HG03064 (cell line): ENCODE results near the gene KRT40.

Experiments used
- ATAC-seq: cut with Tn5 transposase; IDR thresholded peaks from one replicate; pipeline ENCODE4 v1.9.1; 2021; ENCODE audit warnings: low read depth; ENCODE audit not compliant: unreplicated experiment

The KRT40 gene

DNA sequence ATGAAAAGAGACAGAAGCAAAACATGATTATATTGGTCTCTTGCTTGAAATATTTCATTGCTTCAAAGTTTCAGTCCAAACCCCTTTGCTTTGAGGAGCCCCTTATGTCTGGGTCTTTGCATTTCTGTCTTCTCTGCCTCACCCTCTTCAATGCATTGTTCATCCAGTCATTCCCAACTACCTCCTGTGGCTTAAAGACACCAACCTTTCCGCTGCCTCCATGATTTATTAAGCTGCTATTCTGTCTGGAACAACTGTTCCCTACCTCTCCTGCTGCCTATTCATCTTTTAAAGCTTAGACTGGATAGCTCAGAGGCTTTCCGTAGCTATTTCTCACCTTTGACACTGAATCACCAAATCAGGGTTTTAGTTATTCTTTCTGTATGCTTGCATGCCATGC is 13.2 kb upstream of the KRT40 start:
- no peak for ATAC-seq

- no peak for ATAC-seq
Observed at GRCh38 chr17:40996829-40997228, 12.7 kb upstream of the KRT40 start.

- no peak for ATAC-seq
Observed at GRCh38 chr17:40995116-40995515, 11.0 kb upstream of the KRT40 start.

- ATAC-seq: no peak
Observed at GRCh38 chr17:40993839-40994238, 9.7 kb upstream of the KRT40 start, which contains the start of gene KRTAP3-3. KRTAP3-3 (minus strand) TSS chr17:40994164; CDS start chr17:40994097, 67 bp downstream.

DNA sequence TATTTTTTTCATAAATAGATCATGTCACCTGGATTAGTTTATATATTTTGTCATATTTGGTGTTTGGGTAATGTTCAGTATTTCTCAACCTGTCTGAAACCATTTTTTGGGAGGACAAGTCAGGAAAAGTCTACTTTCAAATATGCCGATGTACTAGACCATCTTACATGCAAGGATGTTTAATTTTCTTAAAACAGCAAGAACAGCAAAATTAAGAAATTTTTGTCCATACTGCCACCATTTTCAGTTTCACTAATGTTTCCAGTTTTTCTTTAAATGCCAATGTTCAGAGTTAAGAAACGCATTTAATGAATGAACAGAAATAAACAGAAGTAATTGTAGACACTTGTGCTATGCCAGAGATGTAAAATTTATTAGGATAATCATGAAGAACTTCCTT is 9.0 kb upstream of the KRT40 start:
- ATAC-seq: no peak

GRCh38 chr17:40992666-40993065 is 8.5 kb upstream of the KRT40 start:
- no peak for ATAC-seq

GRCh38 chr17:40986920-40987319 is 2.8 kb upstream of the KRT40 start:
- no peak for ATAC-seq

DNA sequence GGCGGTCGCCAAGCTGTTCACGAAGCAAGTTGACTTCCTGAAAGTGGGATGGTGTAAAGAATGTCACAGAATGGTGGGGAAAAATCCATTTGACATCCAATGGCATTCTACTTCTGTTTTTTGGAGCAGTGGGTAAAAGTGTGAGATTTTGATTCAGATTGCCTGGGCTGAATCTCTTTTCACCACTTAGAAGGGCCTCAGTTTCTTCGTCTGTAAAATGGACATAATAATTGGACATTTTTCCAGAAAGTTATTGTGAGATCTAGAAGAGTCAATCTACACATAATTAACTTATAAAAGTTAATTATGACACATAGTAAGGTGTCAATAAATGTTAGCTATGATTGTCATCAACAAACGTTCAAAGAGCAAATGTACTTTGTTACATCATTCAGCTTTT is 3.0 kb downstream of the KRT40 start:
- ATAC-seq: no peak

DNA sequence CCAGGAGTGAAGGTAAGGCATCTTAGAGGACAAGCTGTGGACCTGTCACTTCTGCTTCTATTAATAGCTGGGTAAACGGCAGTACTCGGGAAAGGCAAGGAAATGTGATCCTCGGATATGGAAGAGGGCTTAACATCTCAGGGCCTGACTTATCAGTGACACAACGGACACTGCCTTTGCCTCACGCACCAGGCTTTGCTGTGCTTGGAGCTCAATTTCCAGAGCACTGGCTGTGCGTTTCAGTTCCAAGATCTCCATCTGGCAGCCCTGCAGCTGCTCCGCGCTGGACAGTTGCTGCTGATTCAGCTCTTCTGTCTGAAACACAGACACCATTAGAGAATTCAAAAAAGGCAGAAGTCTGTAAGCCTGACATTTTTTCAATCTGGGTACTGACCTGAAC is 3.5 kb downstream of the KRT40 start:
- no peak for ATAC-seq

DNA sequence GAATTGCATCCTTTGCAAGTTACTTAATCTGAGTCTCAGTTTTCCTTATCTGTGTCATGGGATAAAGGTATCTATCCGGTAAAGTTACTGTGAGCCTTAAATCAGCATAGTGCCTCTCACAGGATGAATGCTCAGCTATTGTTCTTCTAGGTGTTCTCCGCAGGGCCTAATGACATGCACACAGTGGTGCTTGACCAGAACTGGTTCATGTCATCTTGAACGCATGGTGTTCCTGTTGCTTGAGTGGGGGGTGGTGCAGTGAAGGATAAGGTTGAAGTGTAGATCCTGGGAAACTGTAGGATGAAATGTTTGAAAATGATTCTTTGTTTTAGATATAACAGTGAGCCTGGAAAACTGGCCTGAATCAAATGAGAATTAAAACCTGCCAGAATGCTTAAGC is 4.0 kb downstream of the KRT40 start:
- no peak for ATAC-seq

DNA sequence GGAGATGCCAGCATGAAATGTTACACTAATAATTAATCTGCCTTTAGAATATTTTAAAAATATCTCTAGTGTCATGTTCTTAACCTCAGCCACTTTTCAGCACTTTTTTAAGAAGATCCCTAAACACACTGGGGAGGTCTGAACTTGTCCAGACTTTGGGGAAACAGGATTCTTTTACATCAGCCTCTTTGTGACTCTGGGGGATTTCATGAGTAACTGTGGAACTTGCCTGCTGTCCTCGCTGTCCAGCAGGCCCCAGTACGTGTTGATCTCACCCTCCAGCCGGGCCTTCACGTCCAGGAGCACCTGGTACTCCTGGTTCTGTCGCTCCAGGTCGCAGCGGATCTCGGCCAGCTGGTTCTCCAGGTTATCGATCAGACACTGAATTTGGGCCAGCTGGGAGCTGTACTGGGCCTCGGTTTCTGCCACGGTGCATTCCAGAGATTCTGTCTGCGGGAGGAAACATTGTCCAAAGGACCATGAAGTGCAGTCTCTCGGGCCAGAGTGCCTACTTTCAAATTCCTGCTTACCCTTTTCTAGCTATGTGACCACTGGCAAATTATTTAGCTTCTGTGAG is 5.5 kb downstream of the KRT40 start:
- no peak for ATAC-seq

DNA sequence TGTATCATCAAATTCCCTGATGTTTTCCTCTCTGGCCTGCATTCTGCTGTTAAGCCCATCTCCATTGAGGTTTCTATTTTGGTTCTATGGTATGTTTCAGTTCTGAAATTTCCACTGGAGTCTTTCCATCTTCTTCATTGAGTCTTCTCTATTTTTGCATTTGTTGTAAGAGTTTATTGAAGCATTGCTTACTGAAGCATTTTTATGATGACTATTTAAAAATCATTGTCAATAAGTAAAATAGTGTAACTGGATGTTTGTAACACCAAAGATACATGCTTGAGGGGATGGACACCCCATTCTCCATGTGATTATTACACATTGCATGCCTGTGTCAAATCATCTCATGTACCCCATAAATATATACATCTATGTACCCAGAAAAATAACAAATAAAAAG is 8.6 kb downstream of the KRT40 start:
- ATAC-seq: no peak

GRCh38 chr17:40974366-40974765 is 9.8 kb downstream of the KRT40 start:
- no peak for ATAC-seq

- ATAC-seq: no peak
Observed at GRCh38 chr17:40967582-40967981, 16.5 kb downstream of the KRT40 start.

DNA sequence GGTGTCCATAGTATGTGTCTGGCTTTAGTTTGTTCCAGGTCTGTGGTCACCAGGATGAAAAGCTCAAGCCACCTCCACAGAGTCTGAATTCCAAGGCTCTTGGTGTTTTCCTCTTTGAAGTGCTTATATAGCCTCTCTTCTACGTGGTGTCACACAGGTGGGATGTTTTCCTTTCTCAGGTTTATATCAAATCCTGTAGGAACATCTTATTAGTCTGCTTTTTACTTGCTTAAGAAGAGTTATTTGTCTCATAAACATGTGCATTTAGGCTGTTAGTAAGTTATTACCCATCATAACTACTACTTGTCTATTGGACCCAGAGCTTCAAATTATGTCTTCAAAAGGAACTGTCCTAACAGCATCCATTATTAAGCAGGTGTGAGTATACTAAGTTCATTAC is 17.3 kb downstream of the KRT40 start, which contains the start of gene KRT39:
Gene KRT39, minus strand, starts transcription at position 101 of the 400 bp plus-strand sequence. Its CDS starts 92 bp downstream, at position 9.
- ATAC-seq: no peak

DNA sequence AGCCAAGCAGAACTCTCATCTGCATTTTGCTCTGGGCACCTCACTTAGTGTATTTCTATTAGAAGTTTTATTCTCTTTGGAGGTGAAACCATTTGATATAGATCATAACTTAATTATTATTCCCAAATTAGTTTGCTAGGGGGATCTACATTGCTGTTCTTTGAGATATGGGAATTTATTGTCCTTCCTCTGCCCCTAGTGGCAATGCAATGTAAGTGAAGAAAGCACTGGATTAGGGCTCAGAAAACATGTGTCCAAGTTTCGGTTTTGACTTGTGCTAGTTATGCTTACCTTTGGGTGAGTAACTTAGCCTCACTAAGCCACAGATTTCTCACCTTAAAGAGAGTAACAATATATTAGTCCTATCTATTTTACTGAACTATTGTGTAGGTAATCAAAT is 20.3 kb downstream of the KRT40 start:
- ATAC-seq: no peak

DNA sequence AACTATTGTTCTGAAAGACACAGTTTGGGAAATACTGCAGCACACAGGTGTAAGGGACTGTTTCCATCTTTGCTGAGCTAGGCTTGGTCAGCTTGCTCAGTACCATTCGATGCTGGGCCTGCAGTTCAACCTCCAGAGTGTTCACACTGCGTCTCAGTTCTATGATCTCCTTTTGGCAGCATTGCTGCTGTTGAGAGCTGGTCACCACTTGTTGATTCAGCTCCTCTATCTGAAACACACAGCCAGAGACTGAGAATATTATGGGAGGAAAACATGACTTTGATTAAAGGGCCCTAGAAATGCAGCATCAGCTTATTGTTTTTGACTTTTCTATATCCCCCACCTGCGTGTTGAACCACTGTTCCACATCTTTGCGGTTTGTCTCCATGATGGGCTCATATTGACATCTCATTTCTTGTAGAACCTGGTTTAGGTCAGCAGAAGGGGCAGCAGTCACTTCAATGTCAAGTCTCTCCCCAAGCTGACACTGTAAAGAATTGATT is 22.0 kb downstream of the KRT40 start:
- ATAC-seq: no peak

DNA sequence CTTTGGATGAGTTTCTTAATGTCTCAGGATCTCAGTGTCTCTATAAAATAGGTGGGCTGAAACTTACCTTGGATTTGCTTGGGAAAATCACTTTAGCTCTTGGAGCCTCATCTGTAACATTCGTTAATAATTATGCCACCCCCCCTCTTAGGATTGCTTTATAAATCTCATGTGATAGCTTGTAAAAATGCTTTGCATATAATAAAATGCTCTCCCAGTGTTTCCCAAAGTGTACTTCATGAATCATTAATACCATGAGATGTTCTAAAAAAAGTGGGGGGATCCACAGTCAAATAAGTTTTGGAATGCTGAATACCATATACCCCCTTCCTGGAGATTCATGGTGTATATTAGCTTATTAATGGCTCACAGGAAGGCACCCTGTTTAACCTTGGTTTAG is 22.5 kb downstream of the KRT40 start:
- no peak for ATAC-seq

GRCh38 chr17:40960144-40960543 is 24.0 kb downstream of the KRT40 start:
- no peak for ATAC-seq

GRCh38 chr17:40958086-40958953 is 25.8 kb downstream of the KRT40 start:
- ATAC-seq: no peak

GRCh38 chr17:40956401-40957254 is 27.5 kb downstream of the KRT40 start:
- ATAC-seq: no peak
